ENCODE results near the gene GALNT15.

The GALNT15 gene

GRCh38 chr3:16189201-16189600 is 14.7 kb downstream of the GALNT15 start:
- no peak for DNase-seq

GRCh38 chr3:16190704-16191103 is 16.2 kb downstream of the GALNT15 start:
- DNase-seq: no peak

GRCh38 chr3:16191591-16191990 is 17.1 kb downstream of the GALNT15 start:
- DNase-seq: no peak

- no peak for DNase-seq
These were observed 17.8 kb downstream of the GALNT15 start for GRCh38 chr3:16192176-16192811.

DNA sequence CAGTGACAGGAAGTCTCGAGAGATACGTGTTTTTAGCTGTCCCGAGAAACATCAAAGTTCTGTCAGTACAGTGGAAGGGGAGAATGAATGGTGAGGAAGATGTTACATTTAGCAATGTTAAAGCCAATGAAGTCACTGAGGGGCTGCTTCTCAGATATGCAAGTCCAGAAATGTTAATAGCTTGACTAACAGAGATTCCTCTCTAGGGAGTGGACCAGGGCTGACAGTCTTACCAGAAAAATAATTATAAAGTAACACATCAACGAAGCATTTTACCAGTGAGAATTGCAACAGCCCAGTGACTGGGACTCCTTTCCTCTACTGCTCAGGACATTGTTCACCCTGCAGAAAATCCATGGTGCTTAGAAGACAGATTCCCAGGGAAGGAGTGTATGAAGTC is 23.9 kb downstream of the GALNT15 start:
- no peak for DNase-seq

DNA sequence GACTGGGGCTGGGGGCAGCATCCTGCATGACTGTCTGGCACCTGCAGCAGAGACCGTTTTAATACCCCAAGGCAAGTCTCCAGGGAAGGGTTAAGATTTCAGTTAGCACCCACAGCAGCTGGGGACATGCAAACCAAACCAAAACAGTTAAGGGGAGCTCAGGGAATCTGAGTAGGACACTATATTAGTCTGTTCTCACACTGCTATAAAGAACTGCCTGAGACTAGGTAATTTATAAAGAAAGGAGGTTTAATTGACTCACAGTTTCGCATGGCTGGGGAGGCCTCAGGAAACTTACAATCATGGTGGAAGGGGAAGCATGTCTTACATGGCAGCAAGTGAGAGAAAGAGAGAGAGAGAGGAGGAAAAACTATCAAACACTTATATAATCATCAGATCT is 25.3 kb downstream of the GALNT15 start:
- no peak for DNase-seq

DNA sequence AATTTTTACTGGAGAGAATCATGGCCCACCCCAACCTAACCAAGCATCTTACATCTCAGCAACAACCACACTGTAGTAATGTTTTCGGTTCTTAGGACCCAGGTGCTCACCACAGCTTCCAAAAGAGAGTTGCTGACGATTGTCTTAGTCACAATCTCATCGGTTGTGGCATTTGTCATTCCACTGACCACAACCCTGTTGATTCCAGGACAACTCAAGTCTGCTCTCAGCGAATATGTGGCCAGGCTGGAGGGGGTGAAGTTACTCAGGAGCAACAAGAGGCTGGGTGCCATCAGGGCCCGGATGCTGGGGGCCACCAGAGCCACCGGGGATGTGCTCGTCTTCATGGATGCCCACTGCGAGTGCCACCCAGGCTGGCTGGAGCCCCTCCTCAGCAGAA is 25.9 kb downstream of the GALNT15 start:
- DNase-seq: no peak

GRCh38 chr3:16203031-16203430 is 28.6 kb downstream of the GALNT15 start:
- no peak for DNase-seq

DNA sequence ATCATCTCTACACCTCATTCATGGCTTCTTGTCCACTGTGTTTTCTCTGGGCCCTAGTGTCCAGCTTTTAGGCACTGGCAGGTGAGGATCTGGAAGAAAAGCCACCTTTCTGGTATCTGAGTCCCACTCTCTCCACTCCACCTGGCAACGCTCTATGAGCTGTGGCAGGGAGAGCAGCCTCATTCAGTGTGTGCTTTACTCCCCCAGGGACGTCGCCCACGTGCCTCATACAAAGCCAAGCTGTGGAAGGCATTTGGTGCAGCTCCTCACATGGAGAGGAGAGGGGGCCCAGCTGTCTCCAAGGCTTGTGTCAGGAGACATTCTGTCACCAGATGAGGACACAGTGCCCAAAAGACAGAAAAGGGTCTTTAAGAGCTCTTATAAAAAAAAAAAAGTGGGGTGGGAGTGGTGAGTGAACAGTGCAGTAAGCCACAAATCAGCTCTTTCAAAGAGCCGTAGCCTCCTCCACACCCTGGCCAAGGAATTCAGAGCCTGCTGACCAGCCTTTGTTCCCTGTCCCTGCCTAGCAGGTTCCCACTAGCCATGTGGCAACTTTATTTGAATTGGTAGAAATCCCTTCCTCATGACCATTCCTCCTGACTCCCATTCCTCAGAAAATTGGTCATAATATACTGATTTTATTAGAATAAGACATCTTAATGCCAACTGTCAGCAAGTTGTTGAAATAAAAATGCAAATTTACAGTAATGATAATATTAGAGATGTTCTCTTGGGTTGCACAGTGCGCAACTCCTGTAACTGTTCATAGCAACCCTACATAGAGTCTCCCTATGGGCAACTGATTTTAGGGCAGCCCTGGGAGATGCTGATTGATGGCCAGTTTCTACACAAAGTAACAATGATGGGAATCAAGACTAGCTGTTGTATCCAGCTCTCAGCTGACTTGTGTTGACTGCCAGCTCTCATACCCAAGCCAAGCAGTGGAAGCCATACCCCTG is 29.5 kb downstream of the GALNT15 start:
- no peak for DNase-seq

DNA sequence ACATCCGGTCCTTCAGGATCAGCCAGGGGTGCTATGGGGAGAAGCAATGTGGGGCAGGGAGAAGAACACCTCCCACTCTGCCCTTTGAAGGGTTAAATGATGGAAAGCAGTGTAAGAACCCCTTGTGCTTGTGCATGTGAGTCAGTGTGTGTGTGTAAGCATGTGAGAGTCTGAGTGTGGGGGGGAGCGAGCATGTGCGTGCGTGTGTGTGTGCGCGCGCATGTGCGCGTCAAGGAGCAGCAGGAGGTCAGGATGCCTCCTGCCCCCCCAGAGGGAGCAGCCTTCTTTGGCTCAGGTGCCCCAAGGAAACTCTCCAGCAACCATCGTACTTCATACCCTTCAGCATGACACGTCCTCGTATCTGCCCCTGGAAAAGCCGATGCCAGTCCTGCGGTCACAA is 30.3 kb downstream of the GALNT15 start:
- no peak for DNase-seq

- no peak for DNase-seq
These were observed 30.8 kb downstream of the GALNT15 start for GRCh38 chr3:16205156-16205870.

- DNase-seq: no peak
These were observed 32.6 kb downstream of the GALNT15 start for GRCh38 chr3:16207031-16207430.

DNA sequence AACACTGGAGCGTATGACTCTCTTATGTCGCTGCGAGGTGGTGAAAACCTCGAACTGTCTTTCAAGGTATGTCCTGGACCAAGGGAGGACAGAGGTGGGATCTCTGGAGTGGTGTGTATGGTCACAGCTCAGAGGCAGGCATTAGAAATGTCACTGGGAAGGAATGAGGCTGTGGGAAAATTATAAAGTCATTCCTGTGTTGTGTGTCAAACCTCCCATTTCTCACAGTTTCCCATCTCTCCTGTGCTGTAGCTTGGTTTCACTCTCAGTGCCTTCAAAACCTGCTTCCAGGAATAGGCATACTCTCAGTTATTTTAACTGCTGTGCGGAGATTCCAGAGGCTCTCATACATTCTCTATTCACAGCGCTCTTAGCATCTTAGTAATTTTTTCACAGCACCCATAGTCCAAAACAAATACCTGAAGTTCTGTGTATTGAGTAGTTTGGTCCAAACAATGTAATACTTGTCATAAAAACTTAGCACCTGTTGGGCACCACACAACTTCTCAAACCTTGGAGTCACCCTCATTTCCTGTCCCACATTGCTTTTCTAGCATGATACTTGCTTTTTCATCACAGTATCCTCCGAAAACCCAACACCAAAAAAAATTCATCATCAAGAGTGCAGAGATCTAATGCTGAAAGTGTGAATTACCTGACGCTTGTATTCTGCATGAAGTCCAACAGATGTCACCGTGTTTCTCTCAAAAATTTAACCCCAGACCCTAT is 36.9 kb downstream of the GALNT15 start:
- no peak for DNase-seq

DNA sequence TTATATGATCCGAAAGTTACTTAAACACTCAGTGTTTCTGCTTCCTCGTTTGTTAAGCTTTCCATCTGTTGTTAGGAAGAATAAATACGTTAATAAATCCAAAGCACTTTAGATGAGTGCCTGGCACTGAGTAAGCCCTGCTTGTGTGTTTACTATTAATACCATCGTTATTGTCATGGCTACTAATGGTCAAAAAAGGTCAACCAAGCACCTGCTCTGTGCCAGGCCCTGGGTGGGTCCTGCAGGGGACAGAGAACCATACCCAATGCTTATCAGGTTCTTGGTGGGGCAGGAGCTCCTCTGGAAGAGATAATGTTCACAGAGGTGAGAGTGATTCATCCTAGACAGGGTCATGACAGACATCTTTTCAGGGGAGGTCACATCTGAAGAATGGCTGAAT is 39.9 kb downstream of the GALNT15 start:
- no peak for DNase-seq

GRCh38 chr3:16216373-16216935 is 42.0 kb downstream of the GALNT15 start:
- no peak for DNase-seq

GRCh38 chr3:16219777-16220176 is 45.3 kb downstream of the GALNT15 start:
- no peak for DNase-seq

GRCh38 chr3:16221990-16222389 is 47.5 kb downstream of the GALNT15 start:
- no peak for DNase-seq

- no peak for DNase-seq
These were observed 48.1 kb downstream of the GALNT15 start for GRCh38 chr3:16222547-16222946.

- DNase-seq: no peak
These were observed 49.8 kb downstream of the GALNT15 start for GRCh38 chr3:16224325-16224724.

- DNase-seq: no peak
These were observed 53.1 kb downstream of the GALNT15 start for GRCh38 chr3:16227566-16227965.

DNA sequence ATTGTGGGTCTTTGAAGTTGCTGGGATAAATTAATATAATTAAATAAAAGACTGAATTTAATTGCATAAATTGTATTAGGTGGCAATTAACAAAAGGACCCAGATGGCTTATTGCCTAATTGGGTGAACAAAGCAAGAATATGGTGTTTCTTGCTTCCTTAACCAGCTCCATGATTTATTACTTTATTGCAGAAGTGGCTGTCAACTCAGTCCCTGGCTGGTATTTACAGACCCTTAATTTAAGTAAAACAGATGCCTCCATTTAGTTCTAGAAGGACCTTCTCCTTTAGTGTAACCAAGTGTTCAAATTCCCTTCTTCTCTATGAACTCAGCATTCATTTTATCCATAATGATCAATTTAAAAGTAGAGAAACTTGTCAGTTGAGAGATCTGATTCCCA is 55.2 kb downstream of the GALNT15 start:
- DNase-seq: no peak

- no peak for DNase-seq
These were observed 57.5 kb downstream of the GALNT15 start for GRCh38 chr3:16231983-16232382.

GRCh38 chr3:16233806-16234205 is 59.3 kb downstream of the GALNT15 start:
- DNase-seq: no peak
